GM12873 (cell line): ENCODE data around the gene DBNDD2.
A peak's percentile ranks its signal among the peaks of the same experiment; 100 is the strongest.

Experiments used
- CTCF ChIP-seq: IDR thresholded peaks from 2 replicates; pipeline ENCODE4 v1.5.1; 2012; ENCODE audit warnings: low read depth, mild to moderate bottlenecking, moderate library complexity, low read length, control low read depth; ENCODE audit not compliant: insufficient read depth; ENCODE audit errors: missing control alignments

The DBNDD2 gene

GRCh38 chr20:45429618-45430017 is 21.5 kb downstream of the DBNDD2 start:
- TF ChIP-seq CTCF: no peak

- TF ChIP-seq CTCF: no peak
These were observed 24.2 kb downstream of the DBNDD2 start for GRCh38 chr20:45432294-45432693.

GRCh38 chr20:45433316-45433715 is 25.2 kb downstream of the DBNDD2 start:
- no peak for TF ChIP-seq CTCF

GRCh38 chr20:45433976-45434375 is 25.9 kb downstream of the DBNDD2 start:
- no peak for TF ChIP-seq CTCF

GRCh38 chr20:45436732-45437485 is 28.8 kb downstream of the DBNDD2 start:
- TF ChIP-seq CTCF: peak; percentile 96

GRCh38 chr20:45440424-45440823 is 32.3 kb downstream of the DBNDD2 start:
- no peak for TF ChIP-seq CTCF

- TF ChIP-seq CTCF: no peak
These were observed 33.0 kb downstream of the DBNDD2 start for GRCh38 chr20:45440891-45441685.
